ENCODE measurements around the gene TANK.
"Not testable (repeated sequence)": the region's sequence is repeated elsewhere in the genome, so short reads cannot be mapped to it uniquely, and the experiment has no call there.

Gene TANK

DNA sequence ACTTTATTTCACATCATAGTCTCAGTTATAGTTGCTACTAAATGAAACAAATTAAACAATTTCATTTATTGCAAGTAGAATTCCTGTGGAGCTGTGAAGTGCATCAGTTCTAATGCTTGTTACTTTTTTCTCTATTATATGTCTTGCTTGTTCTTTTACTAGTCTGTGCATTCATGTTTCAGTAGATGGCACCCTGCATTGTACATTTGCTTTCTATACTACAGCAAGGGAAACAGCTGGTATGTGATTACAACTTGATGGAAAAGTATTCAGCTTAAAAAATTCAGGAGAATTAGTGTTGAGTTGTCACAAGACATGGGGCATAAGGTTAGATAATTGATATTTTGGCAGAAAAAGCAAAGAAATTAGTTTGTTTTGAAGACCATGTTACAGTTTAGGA is 72.3 kb downstream of the TANK start:
- Mint-ChIP-seq H3K9me3 (no peaks in the 10 kb centered on the region), H3K4me1 (peaks cover 12% of the 10 kb centered on the region), H3K27ac (ENCODE audit: low read depth) (no peak overlapping the region), H3K36me3 (ENCODE audit: insufficient read depth) (peaks cover 27% of the 10 kb centered on the region), H3K4me3 (no peak overlapping the region), H3K27me3 (no peaks in the 10 kb centered on the region)
- ATAC-seq (replicated peaks; ENCODE audit: extremely low read depth, poor library complexity, severe bottlenecking) (no peak), DNase-seq (ENCODE audit: low spot score in 2 of 2) (no peak)

DNA sequence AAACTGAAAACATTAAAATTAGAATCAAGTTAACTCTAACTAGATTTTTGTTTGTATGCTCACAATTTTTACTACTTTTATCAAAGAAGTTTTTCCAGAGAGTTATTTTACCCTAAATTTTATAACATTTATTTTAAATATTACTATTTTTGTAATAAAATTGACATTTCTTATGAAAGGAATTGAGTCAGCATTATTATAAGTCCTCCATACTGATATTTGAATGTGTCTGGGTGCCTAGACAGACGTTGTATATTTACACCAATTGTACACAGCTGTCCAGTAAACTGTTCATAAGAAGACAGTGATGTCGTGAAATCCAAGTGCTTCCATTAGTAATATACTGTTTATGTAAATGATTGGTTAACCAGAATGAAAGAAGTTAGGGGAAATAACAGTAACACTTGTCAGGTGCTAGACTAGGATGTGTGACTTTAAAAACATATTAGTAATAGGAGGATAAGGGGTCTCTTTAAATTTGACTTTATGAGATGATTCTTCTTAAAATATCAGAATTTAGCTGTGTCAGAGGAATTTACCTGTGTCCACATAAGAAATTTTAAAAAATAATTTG is 73.7 kb downstream of the TANK start:
- Mint-ChIP-seq H3K4me1 (peaks cover 17% of the 10 kb centered on the region), H3K27ac (ENCODE audit: low read depth) (peak overlapping the region; percentile 83), H3K9me3 (no peaks in the 10 kb centered on the region), H3K4me3 (no peak overlapping the region), H3K36me3 (ENCODE audit: insufficient read depth) (peaks cover 19% of the 10 kb centered on the region), H3K27me3 (no peaks in the 10 kb centered on the region)
- DNase-seq (ENCODE audit: low spot score in 2 of 2) (no peak), ATAC-seq (replicated peaks; ENCODE audit: extremely low read depth, poor library complexity, severe bottlenecking) (peak; percentile 41)

DNA sequence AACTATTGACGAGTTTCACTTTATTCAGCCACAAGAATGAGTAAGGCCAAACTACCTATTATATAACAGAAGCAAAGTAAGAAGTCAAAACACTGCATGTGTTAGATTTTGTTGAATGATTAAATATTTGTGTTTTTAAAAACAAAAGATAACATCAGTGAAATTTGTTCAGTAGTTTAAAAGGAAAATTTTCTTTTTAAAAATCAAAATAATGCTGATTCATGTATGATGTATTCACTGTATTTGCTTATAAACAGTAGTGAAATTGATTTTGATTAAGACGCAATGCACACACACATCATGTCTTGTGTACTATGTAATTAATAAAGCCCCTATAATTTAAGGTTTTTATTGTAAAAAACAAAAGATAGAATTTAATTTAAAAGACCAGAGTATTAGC is 74.4 kb downstream of the TANK start:
- Mint-ChIP-seq H3K4me1 (peaks cover 14% of the 10 kb centered on the region), H3K27me3 (no peaks in the 10 kb centered on the region), H3K9me3 (no peaks in the 10 kb centered on the region), H3K36me3 (ENCODE audit: insufficient read depth) (peaks cover 15% of the 10 kb centered on the region), H3K27ac (ENCODE audit: low read depth) (peak overlapping the region; percentile 83), H3K4me3 (no peak overlapping the region)
- DNase-seq (ENCODE audit: low spot score in 2 of 2) (no peak), ATAC-seq (replicated peaks; ENCODE audit: extremely low read depth, poor library complexity, severe bottlenecking) (no peak)

DNA sequence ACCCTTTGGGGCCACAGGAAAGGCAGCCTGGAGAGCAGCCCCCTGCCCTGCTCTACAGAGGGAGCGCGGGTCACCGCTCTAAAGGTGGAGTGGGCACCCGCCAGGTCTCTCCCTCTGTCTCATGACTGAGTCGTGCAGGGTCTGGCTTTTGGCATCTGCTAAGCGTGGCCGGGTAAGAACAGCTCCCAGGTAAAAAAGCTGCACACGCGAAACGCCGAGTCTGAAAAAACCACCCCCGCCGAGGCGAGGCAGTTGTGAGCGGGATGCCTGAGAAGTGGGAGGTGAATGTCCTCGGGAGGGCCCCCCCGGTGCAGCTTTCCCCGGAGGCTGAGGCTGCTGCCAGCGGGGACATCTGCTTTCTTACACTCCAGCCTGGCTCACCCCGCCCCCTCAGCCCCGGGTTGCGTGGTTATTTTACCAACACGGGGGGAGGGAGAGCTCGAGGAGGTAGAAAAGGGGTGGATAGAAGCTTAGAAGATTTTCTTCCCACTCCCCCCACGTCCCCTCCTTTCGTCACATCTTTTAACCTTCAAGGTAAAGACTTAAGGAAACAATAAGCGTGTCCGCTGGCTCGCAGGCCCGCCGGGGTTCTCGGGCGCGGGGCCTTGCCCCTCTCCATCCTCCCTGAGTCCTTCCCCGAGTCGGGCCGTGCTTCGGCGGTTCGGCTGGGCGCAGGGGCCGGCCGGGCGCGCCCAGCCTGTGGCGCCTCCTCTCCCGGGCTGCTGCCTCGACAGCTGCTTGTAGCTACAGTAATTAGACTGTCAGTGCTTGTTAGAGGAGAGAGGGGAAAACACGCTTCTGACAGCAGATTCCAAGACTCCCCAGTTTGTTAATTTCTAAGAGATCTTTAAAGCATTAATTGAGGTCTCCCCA is 77.4 kb downstream of the TANK start:
- H3K9me3 Mint-ChIP-seq, result no peaks in the 10 kb centered on the region
- peak overlapping the region; percentile 87 for H3K4me3 Mint-ChIP-seq
- H3K4me1 Mint-ChIP-seq, result peaks cover 23% of the 10 kb centered on the region
- ATAC-seq (replicated peaks; ENCODE audit: extremely low read depth, poor library complexity, severe bottlenecking), result peak; percentile 50
- H3K36me3 Mint-ChIP-seq (ENCODE audit: insufficient read depth), result peaks cover 8% of the 10 kb centered on the region
- no peaks in the 10 kb centered on the region for H3K27me3 Mint-ChIP-seq
- peak overlapping the region; percentile 77 for H3K27ac Mint-ChIP-seq (ENCODE audit: low read depth)
- peak; percentile 19 to 39 for DNase-seq (ENCODE audit: low spot score in 2 of 2)

DNA sequence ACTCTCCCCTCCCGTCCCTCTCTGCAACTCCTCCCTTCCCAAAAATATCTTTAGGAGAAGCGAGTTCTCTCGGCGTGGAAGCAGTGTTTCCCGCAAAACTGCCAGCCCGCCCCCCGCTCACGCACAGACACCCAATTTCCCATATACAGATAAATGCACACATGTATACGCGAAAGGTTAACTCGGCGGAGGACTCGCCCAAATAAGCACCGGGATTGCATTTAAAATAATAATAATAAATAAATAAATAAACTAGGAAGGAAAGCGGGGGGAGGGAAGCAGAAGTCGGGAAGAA is 78.0 kb downstream of the TANK start:
- Mint-ChIP-seq H3K27me3 (no peaks in the 10 kb centered on the region), H3K27ac (ENCODE audit: low read depth) (peak overlapping the region; percentile 77), H3K4me1 (peaks cover 26% of the 10 kb centered on the region), H3K36me3 (ENCODE audit: insufficient read depth) (peaks cover 8% of the 10 kb centered on the region), H3K9me3 (no peaks in the 10 kb centered on the region), H3K4me3 (peak overlapping the region; percentile 87)
- DNase-seq (ENCODE audit: low spot score in 2 of 2) (no peak), ATAC-seq (replicated peaks; ENCODE audit: extremely low read depth, poor library complexity, severe bottlenecking) (peak; percentile 4)

DNA sequence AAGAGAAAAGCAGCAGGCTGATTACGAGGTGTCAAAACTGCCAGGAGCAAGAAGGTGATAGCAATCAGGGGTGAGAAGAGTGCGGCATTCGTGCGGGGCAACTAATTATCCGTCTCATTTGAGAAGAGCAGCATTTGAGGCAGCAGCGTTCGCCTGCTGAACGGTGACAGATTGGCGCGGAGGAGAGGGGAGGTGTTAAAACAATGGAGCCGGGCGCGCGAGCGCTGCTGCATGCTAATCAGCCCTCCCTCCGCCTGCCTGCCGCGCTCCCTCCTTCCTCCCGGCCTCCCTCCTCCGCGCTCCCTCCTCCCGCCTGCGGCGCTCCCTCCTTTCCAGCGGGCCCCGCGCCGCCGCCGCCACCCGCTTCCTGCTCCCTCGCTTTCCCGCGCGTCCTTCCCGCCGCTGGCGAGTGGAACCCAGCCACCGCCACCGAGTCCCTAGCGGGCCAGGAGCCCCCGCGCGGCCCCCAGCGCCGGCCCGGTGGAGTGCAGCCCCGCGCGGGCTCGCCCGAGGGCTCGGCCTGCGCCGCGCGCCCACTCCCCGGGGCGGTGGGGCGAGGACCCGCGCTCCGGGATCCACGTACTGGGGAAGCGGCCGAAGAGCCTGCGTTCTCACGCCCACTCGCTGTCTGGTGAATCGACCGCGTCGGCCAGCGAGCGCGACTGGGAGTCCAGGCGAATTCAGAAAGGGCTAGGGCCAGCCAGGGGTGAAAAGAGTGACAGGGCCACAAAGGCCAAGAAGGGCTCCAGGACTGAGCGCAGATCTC is 78.5 kb downstream of the TANK start:
- Mint-ChIP-seq H3K9me3 (no peaks in the 10 kb centered on the region), H3K4me3 (peak overlapping the region; percentile 87), H3K36me3 (ENCODE audit: insufficient read depth) (peaks cover 8% of the 10 kb centered on the region), H3K4me1 (peaks cover 31% of the 10 kb centered on the region), H3K27me3 (no peaks in the 10 kb centered on the region), H3K27ac (ENCODE audit: low read depth) (peak overlapping the region; percentile 77)
- ATAC-seq (replicated peaks; ENCODE audit: extremely low read depth, poor library complexity, severe bottlenecking) (peak; percentile 59), DNase-seq (ENCODE audit: low spot score in 2 of 2) (peak; percentile 25 to 43)

DNA sequence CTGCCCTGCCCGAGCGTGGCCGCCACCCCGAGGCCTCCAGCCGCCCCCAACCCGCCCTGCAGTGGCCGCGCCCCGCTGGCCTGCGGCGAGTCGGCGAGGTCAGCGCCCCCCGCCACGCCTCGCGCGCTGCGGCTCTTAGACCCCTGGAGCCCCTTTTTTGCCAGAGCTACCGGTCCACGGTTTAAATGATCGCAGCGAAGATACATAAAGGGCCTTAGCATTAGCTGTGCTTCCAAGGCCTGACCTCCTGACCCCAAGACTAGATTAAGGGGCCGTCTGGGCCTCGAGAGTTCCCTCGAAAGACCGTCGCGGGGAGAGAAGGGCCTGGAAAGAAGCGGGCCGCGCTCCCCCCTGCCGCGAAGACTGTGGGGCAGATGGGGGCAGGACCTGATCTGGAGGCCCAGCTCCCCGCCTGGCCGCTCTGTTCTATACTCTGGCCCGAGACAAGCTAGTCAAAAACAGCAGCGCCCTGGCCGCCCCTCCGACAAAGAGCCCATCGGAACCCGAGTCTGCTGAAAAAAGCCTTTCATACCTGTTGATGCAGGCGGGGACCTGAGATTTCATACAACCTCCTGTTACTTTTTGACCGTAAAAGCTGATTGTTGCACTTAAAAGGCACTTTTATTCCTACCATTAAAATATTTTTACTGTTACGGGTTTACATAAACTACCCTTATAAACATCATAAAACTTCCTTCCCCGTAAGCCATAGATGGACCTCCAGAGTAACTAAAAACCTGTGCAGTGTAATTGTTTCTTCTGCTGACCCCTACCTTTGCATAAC is 79.3 kb downstream of the TANK start:
- no peak for ATAC-seq (replicated peaks; ENCODE audit: extremely low read depth, poor library complexity, severe bottlenecking)
- peak overlapping the region; percentile 24 for H3K27ac Mint-ChIP-seq (ENCODE audit: low read depth)
- H3K27me3 Mint-ChIP-seq, result no peaks in the 10 kb centered on the region
- peak overlapping the region; percentile 87 for H3K4me3 Mint-ChIP-seq
- no peaks in the 10 kb centered on the region for H3K9me3 Mint-ChIP-seq
- peaks cover 9% of the 10 kb centered on the region for H3K36me3 Mint-ChIP-seq (ENCODE audit: insufficient read depth)
- no peak for DNase-seq (ENCODE audit: low spot score in 2 of 2)
- peaks cover 39% of the 10 kb centered on the region for H3K4me1 Mint-ChIP-seq

DNA sequence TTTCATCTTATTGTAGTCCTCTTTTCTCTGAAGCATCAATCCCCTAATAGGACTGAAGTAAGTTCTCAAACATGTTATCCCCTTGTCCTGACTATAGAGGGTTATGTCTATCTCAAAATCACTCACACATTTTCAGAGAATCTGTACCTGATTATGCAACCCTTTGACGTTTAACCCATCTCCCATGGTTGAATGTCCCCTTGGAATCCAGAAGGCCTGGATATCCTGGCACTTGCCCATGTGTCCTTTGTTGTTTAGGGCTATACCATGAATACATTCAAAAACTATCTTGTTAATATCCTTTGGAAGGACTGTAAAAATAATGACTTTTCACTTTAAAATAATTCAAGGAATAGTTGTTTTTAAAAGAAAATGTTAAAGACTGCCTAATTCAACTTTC is 81.7 kb downstream of the TANK start:
- Mint-ChIP-seq H3K4me3 (no peak overlapping the region), H3K36me3 (ENCODE audit: insufficient read depth) (peaks cover 11% of the 10 kb centered on the region), H3K27me3 (no peaks in the 10 kb centered on the region), H3K9me3 (no peaks in the 10 kb centered on the region), H3K27ac (ENCODE audit: low read depth) (no peak overlapping the region), H3K4me1 (peaks cover 51% of the 10 kb centered on the region)
- ATAC-seq (replicated peaks; ENCODE audit: extremely low read depth, poor library complexity, severe bottlenecking), result no peak
- no peak for DNase-seq (ENCODE audit: low spot score in 2 of 2)

DNA sequence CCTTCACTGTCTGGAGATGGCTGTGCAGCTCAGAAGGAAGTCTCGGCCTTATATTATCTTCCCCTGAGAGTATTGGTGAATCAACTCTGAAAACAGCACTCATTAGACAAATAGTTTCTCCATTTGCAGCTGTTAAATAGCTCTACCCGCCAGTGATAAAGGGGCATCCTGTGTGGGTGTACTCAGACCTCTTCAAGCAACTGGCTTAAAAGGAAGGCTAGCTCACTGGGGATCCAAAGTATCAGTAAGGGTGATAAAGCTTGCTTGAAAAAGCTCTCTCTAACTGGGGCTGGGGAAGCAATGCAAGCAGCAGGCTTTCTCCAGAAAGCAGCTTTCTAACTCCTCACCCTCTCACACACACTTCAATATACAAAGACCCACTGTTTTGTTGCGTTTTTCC is 83.1 kb downstream of the TANK start:
- Mint-ChIP-seq H3K36me3 (ENCODE audit: insufficient read depth) (peaks cover 7% of the 10 kb centered on the region), H3K4me1 (peaks cover 54% of the 10 kb centered on the region), H3K27ac (ENCODE audit: low read depth) (peak overlapping the region; percentile 95), H3K9me3 (no peaks in the 10 kb centered on the region), H3K27me3 (no peaks in the 10 kb centered on the region), H3K4me3 (peak overlapping the region; percentile 83)
- ATAC-seq (replicated peaks; ENCODE audit: extremely low read depth, poor library complexity, severe bottlenecking) (no peak), DNase-seq (ENCODE audit: low spot score in 2 of 2) (no peak)

DNA sequence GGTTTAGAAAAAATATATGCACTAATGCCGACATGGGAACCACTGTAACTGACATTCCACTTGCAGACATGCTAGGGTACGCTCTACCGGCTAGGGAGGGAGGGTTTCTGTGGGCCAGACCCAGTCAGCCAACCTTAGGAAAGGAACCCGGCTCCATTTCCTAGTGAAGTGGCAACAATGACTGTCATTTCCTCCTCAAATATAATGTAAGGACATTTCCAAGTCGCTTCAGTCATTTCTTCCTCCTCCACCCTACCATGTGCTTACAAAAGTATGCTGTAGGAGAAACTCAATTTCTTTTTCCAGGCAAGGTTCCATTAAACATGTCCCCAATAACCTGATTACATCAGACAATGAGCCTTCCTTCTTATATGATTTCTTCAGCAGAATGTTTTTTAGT is 83.7 kb downstream of the TANK start:
- Mint-ChIP-seq H3K36me3 (ENCODE audit: insufficient read depth) (peaks cover 7% of the 10 kb centered on the region), H3K27me3 (no peaks in the 10 kb centered on the region), H3K27ac (ENCODE audit: low read depth) (peak overlapping the region; percentile 95), H3K9me3 (no peaks in the 10 kb centered on the region), H3K4me3 (peak overlapping the region; percentile 83), H3K4me1 (peaks cover 50% of the 10 kb centered on the region)
- ATAC-seq (replicated peaks; ENCODE audit: extremely low read depth, poor library complexity, severe bottlenecking) (no peak), DNase-seq (ENCODE audit: low spot score in 2 of 2) (no peak)

DNA sequence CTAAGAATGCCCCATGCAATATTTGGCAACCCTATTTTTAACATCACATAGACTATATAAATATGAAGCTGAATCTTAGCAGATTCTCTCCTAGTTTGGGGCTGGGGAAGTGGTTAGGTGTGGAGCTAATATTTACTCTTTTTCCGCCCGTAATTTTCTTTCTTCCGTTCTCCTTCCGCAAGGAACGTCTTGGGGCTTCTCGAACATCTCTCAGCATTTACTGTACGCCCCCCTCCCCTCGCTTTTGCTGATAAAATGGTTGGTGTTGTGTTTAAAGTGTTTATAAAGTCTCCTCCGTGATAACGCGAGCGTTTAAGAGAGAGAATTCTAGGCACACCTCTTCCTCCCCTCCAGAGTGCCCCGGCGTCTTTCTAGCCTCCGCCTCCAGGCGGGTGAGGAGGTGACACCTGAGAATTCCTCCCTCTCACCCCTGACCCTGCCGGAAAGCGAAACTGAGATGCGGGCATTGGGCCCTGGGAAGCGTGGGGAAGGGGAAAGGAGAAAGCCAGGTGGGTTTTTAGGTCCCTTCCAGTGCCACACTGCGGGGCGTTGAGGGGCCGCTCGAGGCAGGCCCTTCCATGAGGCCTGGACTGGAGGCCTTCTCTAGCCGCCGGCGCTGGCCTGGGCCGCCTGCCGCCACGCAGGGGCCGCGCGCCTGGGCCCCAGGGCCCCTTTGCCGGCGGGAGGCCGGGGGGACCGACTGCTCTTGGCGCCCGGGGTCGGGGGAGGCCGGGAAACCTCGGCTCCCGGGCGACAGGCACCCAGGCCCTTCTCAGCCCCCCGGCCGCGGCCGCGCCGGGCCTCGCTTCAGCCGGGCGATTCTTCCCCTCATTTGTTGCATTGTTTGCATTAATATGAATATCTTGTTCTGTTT is 84.4 kb downstream of the TANK start:
- Mint-ChIP-seq H3K4me3 (peak overlapping the region; percentile 83), H3K4me1 (peaks cover 50% of the 10 kb centered on the region), H3K27ac (ENCODE audit: low read depth) (peak overlapping the region; percentile 95)
- not testable (repeated sequence) for H3K27me3 Mint-ChIP-seq; H3K9me3 Mint-ChIP-seq; H3K36me3 Mint-ChIP-seq (ENCODE audit: insufficient read depth)
- DNase-seq (ENCODE audit: low spot score in 2 of 2) (peak; percentile 17 to 72), ATAC-seq (replicated peaks; ENCODE audit: extremely low read depth, poor library complexity, severe bottlenecking) (peak; percentile 96)

DNA sequence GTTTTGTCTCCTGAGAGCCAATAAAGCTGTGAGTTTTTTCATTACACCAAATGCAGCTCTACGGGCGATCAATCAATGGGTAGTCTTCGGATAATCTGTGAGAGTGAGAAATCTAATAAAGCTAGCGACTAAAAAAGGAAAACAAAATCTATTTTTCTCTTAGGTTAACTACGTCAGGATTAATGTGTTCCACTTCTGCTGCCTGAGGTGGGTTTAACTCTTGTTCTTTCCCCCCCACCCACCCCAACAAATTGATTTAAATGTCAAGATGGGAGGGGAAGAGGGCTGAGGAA is 85.0 kb downstream of the TANK start:
- Mint-ChIP-seq H3K27ac (ENCODE audit: low read depth) (peak overlapping the region; percentile 95), H3K9me3 (no peaks in the 10 kb centered on the region), H3K36me3 (ENCODE audit: insufficient read depth) (peaks cover 3% of the 10 kb centered on the region), H3K4me1 (peaks cover 50% of the 10 kb centered on the region), H3K27me3 (no peaks in the 10 kb centered on the region), H3K4me3 (peak overlapping the region; percentile 83)
- DNase-seq (ENCODE audit: low spot score in 2 of 2) (no peak), ATAC-seq (replicated peaks; ENCODE audit: extremely low read depth, poor library complexity, severe bottlenecking) (no peak)

All from central memory CD8-positive, alpha-beta T cell (primary cell).